ENCODE data around the gene OSBPL10. TPM values are rescaled to one million over a fixed set of nuclear protein-coding genes. Genes with fewer than 3 reads are reported as not detected.
"Not testable (repeated sequence)": the region's sequence is repeated elsewhere in the genome, so short reads cannot be mapped to it uniquely, and the experiment has no call there.

The OSBPL10 gene
- total RNA-seq, 1 donor from 2014 or later, result 15.5 TPM

- DNase-seq (ENCODE audit: low read depth), result no peak
Measured at GRCh38 chr3:31819441-31819840, 161.6 kb downstream of the OSBPL10 start.

GRCh38 chr3:31817411-31817966 is 163.6 kb downstream of the OSBPL10 start:
- peak; percentile 30 for DNase-seq (ENCODE audit: low read depth)

- peak; percentile 51 for DNase-seq (ENCODE audit: low read depth)
Measured at GRCh38 chr3:31815631-31816440, 165.2 kb downstream of the OSBPL10 start.

GRCh38 chr3:31815006-31815405 is 166.1 kb downstream of the OSBPL10 start:
- DNase-seq (ENCODE audit: low read depth), result peak; percentile 59

GRCh38 chr3:31813686-31814085 is 167.4 kb downstream of the OSBPL10 start:
- DNase-seq (ENCODE audit: low read depth), result no peak

GRCh38 chr3:31813197-31813596 is 167.9 kb downstream of the OSBPL10 start:
- peak; percentile 36 for DNase-seq (ENCODE audit: low read depth)

GRCh38 chr3:31810991-31811433 is 170.1 kb downstream of the OSBPL10 start:
- DNase-seq (ENCODE audit: low read depth), result no peak

GRCh38 chr3:31808143-31808720 is 172.8 kb downstream of the OSBPL10 start:
- no peak for DNase-seq (ENCODE audit: low read depth)

- DNase-seq (ENCODE audit: low read depth), result no peak
Measured at GRCh38 chr3:31804251-31805051, 176.6 kb downstream of the OSBPL10 start.

GRCh38 chr3:31802981-31803740 is 177.9 kb downstream of the OSBPL10 start:
- DNase-seq (ENCODE audit: low read depth), result no peak

- no peak for DNase-seq (ENCODE audit: low read depth)
Measured at GRCh38 chr3:31800436-31800835, 180.6 kb downstream of the OSBPL10 start.

- DNase-seq (ENCODE audit: low read depth), result no peak
Measured at GRCh38 chr3:31798840-31799239, 182.2 kb downstream of the OSBPL10 start.

- DNase-seq (ENCODE audit: low read depth), result peak; percentile 20
Measured at GRCh38 chr3:31793821-31794220, 187.2 kb downstream of the OSBPL10 start.

- no peak for DNase-seq (ENCODE audit: low read depth)
Measured at GRCh38 chr3:31791090-31791430, 190.0 kb downstream of the OSBPL10 start.

- DNase-seq (ENCODE audit: low read depth), result no peak
Measured at GRCh38 chr3:31790193-31791089, 190.6 kb downstream of the OSBPL10 start.

- no peak for DNase-seq (ENCODE audit: low read depth)
Measured at GRCh38 chr3:31789429-31789828, 191.6 kb downstream of the OSBPL10 start.

- no peak for DNase-seq (ENCODE audit: low read depth)
Measured at GRCh38 chr3:31785734-31786133, 195.3 kb downstream of the OSBPL10 start.

- DNase-seq (ENCODE audit: low read depth), result no peak
Measured at GRCh38 chr3:31785286-31785685, 195.8 kb downstream of the OSBPL10 start.

GRCh38 chr3:31783851-31784250 is 197.2 kb downstream of the OSBPL10 start:
- DNase-seq (ENCODE audit: low read depth), result not testable (repeated sequence)

- not testable (repeated sequence) for DNase-seq (ENCODE audit: low read depth)
Measured at GRCh38 chr3:31782306-31782705, 198.8 kb downstream of the OSBPL10 start.

Measured in myocyte (in vitro differentiated cells).